Osteocyte (in vitro differentiated cells): ENCODE data around the gene ACOT9. TPM values are rescaled to one million over a fixed set of nuclear protein-coding genes. Genes with fewer than 3 reads are reported as not detected.
"Not testable (repeated sequence)": the region's sequence is repeated elsewhere in the genome, so short reads cannot be mapped to it uniquely, and the experiment has no call there.

Experiments used
- DNase-seq: peaks from one replicate; pipeline ENCODE4 v3.0.0; 2021; ENCODE audit warnings: mixed read lengths; ENCODE audit not compliant: unreplicated experiment; ENCODE audit errors: extremely low spot score
- H3K27ac Mint-ChIP-seq: one replicate; pipeline ENCODE4 v1.8.0; 2021; ENCODE audit warnings: mild to moderate bottlenecking, mixed read lengths; ENCODE audit not compliant: unreplicated experiment
- H3K27me3 Mint-ChIP-seq: one replicate; pipeline ENCODE4 v1.8.0; 2021; ENCODE audit warnings: mixed read lengths; ENCODE audit not compliant: unreplicated experiment
- H3K36me3 Mint-ChIP-seq: one replicate; pipeline ENCODE4 v1.8.0; 2021; ENCODE audit warnings: mixed read lengths; ENCODE audit not compliant: unreplicated experiment
- H3K4me1 Mint-ChIP-seq: one replicate; pipeline ENCODE4 v1.8.0; 2021; ENCODE audit warnings: mixed read lengths; ENCODE audit not compliant: unreplicated experiment
- H3K4me3 Mint-ChIP-seq: one replicate; pipeline ENCODE4 v1.8.0; 2021; ENCODE audit warnings: mild to moderate bottlenecking, moderate library complexity, mixed read lengths; ENCODE audit not compliant: unreplicated experiment
- H3K9me3 Mint-ChIP-seq: one replicate; pipeline ENCODE4 v1.8.0; 2021; ENCODE audit warnings: mixed read lengths; ENCODE audit not compliant: unreplicated experiment
- CTCF ChIP-seq: fragments of 200-600 bp; sonication (generic); IDR thresholded peaks from 2 replicates; pipeline ENCODE4 v1.5.0; 2021; ENCODE audit warnings: antibody characterized with exemption, mild to moderate bottlenecking, moderate library complexity
- total RNA-seq: library from RNA; stranded (reverse); gene quantifications from 2 replicates; pipeline ENCODE4 v1.2.1, GENCODE V29; 2021

ACOT9 gene
- total RNA-seq, 1 donor from 2014 or later = 53.8 TPM

- TF ChIP-seq CTCF = peak; percentile 76
- H3K9me3 Mint-ChIP-seq = no peaks in the 10 kb centered on the region
- no peak overlapping the region for H3K27ac Mint-ChIP-seq
- DNase-seq = no peak
- no peak overlapping the region for H3K4me3 Mint-ChIP-seq
- H3K27me3 Mint-ChIP-seq = no peaks in the 10 kb centered on the region
- peaks cover 2% of the 10 kb centered on the region for H3K4me1 Mint-ChIP-seq
- no peaks in the 10 kb centered on the region for H3K36me3 Mint-ChIP-seq
Measured at GRCh38 chrX:23694606-23695005, 48.5 kb downstream of the ACOT9 start.

GRCh38 chrX:23692166-23692565 is 50.9 kb downstream of the ACOT9 start:
- peaks cover 2% of the 10 kb centered on the region for H3K4me1 Mint-ChIP-seq
- no peaks in the 10 kb centered on the region for H3K9me3 Mint-ChIP-seq
- H3K27me3 Mint-ChIP-seq = no peaks in the 10 kb centered on the region
- TF ChIP-seq CTCF = no peak
- DNase-seq = no peak
- no peak overlapping the region for H3K27ac Mint-ChIP-seq
- H3K4me3 Mint-ChIP-seq = no peak overlapping the region
- H3K36me3 Mint-ChIP-seq = no peaks in the 10 kb centered on the region

GRCh38 chrX:23676486-23676885 is 66.6 kb downstream of the ACOT9 start:
- H3K27ac Mint-ChIP-seq, H3K27me3 Mint-ChIP-seq, H3K9me3 Mint-ChIP-seq, DNase-seq, H3K4me1 Mint-ChIP-seq, H3K4me3 Mint-ChIP-seq: not testable (repeated sequence)
- H3K36me3 Mint-ChIP-seq = peaks cover 36% of the 10 kb centered on the region

GRCh38 chrX:23673108-23673507 is 70.0 kb downstream of the ACOT9 start:
- no peak for DNase-seq
- H3K4me1 Mint-ChIP-seq = peaks cover 15% of the 10 kb centered on the region
- H3K27me3 Mint-ChIP-seq = no peaks in the 10 kb centered on the region
- no peaks in the 10 kb centered on the region for H3K9me3 Mint-ChIP-seq
- no peak overlapping the region for H3K27ac Mint-ChIP-seq
- no peak overlapping the region for H3K4me3 Mint-ChIP-seq
- TF ChIP-seq CTCF = no peak
- H3K36me3 Mint-ChIP-seq = peaks cover 29% of the 10 kb centered on the region

- Mint-ChIP-seq H3K27me3 (no peaks in the 10 kb centered on the region), H3K27ac (no peak overlapping the region), H3K9me3 (no peaks in the 10 kb centered on the region), H3K4me1 (peaks cover 27% of the 10 kb centered on the region), H3K36me3 (peaks cover 17% of the 10 kb centered on the region), H3K4me3 (no peak overlapping the region)
- DNase-seq = no peak
- no peak for TF ChIP-seq CTCF
Measured at GRCh38 chrX:23670528-23670927, 72.5 kb downstream of the ACOT9 start.

- no peak for DNase-seq
- Mint-ChIP-seq H3K4me3 (peak overlapping the region; percentile 88), H3K9me3 (no peaks in the 10 kb centered on the region), H3K4me1 (peaks cover 27% of the 10 kb centered on the region), H3K27ac (peak overlapping the region; percentile 91), H3K27me3 (no peaks in the 10 kb centered on the region), H3K36me3 (peaks cover 5% of the 10 kb centered on the region)
- TF ChIP-seq CTCF = no peak
Measured at GRCh38 chrX:23668335-23668734, 74.7 kb downstream of the ACOT9 start.
